GM19467 (cell line): ENCODE data around the gene VPS25.
"Not testable (repeated sequence)": the region's sequence is repeated elsewhere in the genome, so short reads cannot be mapped to it uniquely, and the experiment has no call there.

ENCODE experiments used
- ATAC-seq: cut with Tn5 transposase; IDR thresholded peaks from one replicate; pipeline ENCODE4 v1.9.1; 2021; ENCODE audit warnings: mild to moderate bottlenecking, moderate library complexity; ENCODE audit not compliant: unreplicated experiment

VPS25 gene

GRCh38 chr17:42773290-42774035, at the start of gene VPS25:
Gene VPS25, plus strand, starts transcription at chr17:42773449. Its CDS starts 27 bp downstream, at chr17:42773476.
- ATAC-seq: peak; percentile 74

- no peak for ATAC-seq
Observed at GRCh38 chr17:42723636-42724035, 49.6 kb upstream of the VPS25 start.

GRCh38 chr17:42725143-42725542, 48.1 kb upstream of the VPS25 start:
- no peak for ATAC-seq

GRCh38 chr17:42740699-42741098, 32.5 kb upstream of the VPS25 start:
- ATAC-seq: no peak

GRCh38 chr17:42742916-42743315, 30.3 kb upstream of the VPS25 start:
- not testable (repeated sequence) for ATAC-seq

- no peak for ATAC-seq
Observed at GRCh38 chr17:42743595-42744282, 29.5 kb upstream of the VPS25 start.

GRCh38 chr17:42744283-42744805, 28.9 kb upstream of the VPS25 start:
- ATAC-seq: peak; percentile 36

- peak; percentile 74 for ATAC-seq
Observed at GRCh38 chr17:42744806-42745617, 28.2 kb upstream of the VPS25 start, which contains the start of gene EZH1. Gene EZH1, minus strand, starts transcription at chr17:42745040. Its CDS starts 16,099 bp downstream, at chr17:42728941.

GRCh38 chr17:42748202-42748907, 24.9 kb upstream of the VPS25 start:
- no peak for ATAC-seq

- no peak for ATAC-seq
Observed at GRCh38 chr17:42748908-42749798, 24.1 kb upstream of the VPS25 start.

GRCh38 chr17:42750739-42751344, 22.4 kb upstream of the VPS25 start:
- no peak for ATAC-seq

GRCh38 chr17:42751628-42752027, 21.6 kb upstream of the VPS25 start:
- no peak for ATAC-seq

- no peak for ATAC-seq
Observed at GRCh38 chr17:42754782-42755181, 18.5 kb upstream of the VPS25 start.

- ATAC-seq: no peak
Observed at GRCh38 chr17:42759982-42760651, 13.1 kb upstream of the VPS25 start.

- no peak for ATAC-seq
Observed at GRCh38 chr17:42760652-42761581, 12.3 kb upstream of the VPS25 start, which contains the start of gene RAMP2. Gene RAMP2, plus strand, starts transcription at chr17:42761227. Its CDS starts 35 bp downstream, at chr17:42761262.

GRCh38 chr17:42761638-42762037, 11.6 kb upstream of the VPS25 start:
- no peak for ATAC-seq

- ATAC-seq: no peak
Observed at GRCh38 chr17:42766124-42766523, 7.1 kb upstream of the VPS25 start.
